Activated CD4-positive, alpha-beta T cell treated with anti-CD3 and anti-CD28 coated beads for 4 hours (primary cell): Measurements from ENCODE around the gene POLE.

Experiments used
- DNase-seq, 2 donors: peaks; one replicate each; pipeline ENCODE4 v3.0.0-alpha.2; 2020

Gene POLE

GRCh38 chr12:132648616-132649225, 38.4 kb downstream of the POLE start:
- no peak for DNase-seq

GRCh38 chr12:132647858-132648257, 39.3 kb downstream of the POLE start:
- DNase-seq, result no peak

- DNase-seq, result no peak
Measured at GRCh38 chr12:132646850-132647249, 40.3 kb downstream of the POLE start.

- DNase-seq, result no peak
Measured at GRCh38 chr12:132642846-132643835, 44.0 kb downstream of the POLE start.

GRCh38 chr12:132641811-132642650, 45.1 kb downstream of the POLE start:
- DNase-seq, result no peak

GRCh38 chr12:132640936-132641335, 46.2 kb downstream of the POLE start:
- DNase-seq, result no peak

- DNase-seq, result no peak
Measured at GRCh38 chr12:132639956-132640520, 47.1 kb downstream of the POLE start.

GRCh38 chr12:132638541-132639408, 48.4 kb downstream of the POLE start:
- DNase-seq, result no peak

GRCh38 chr12:132637811-132638210, 49.3 kb downstream of the POLE start:
- no peak for DNase-seq

GRCh38 chr12:132635076-132635955, 51.8 kb downstream of the POLE start:
- DNase-seq, result no peak

GRCh38 chr12:132634411-132634990, 52.6 kb downstream of the POLE start:
- no peak for DNase-seq

GRCh38 chr12:132633901-132634300, 53.2 kb downstream of the POLE start:
- no peak for DNase-seq

- DNase-seq, result no peak
Measured at GRCh38 chr12:132633398-132633797, 53.7 kb downstream of the POLE start.

GRCh38 chr12:132632521-132633228, 54.5 kb downstream of the POLE start:
- no peak for DNase-seq

GRCh38 chr12:132631666-132632065, 55.5 kb downstream of the POLE start:
- DNase-seq, result no peak

- no peak for DNase-seq
Measured at GRCh38 chr12:132630672-132631071, 56.5 kb downstream of the POLE start.

- DNase-seq, result no peak
Measured at GRCh38 chr12:132629330-132629729, 57.8 kb downstream of the POLE start.

GRCh38 chr12:132625731-132626430, 61.3 kb downstream of the POLE start:
- no peak for DNase-seq
